Dedifferentiated amniotic fluid mesenchymal stem cell (primary cell): ENCODE results near the gene PLK1.
A peak's percentile ranks its signal among the peaks of the same experiment; 100 is the strongest.
"Not testable (repeated sequence)": the region's sequence is repeated elsewhere in the genome, so short reads cannot be mapped to it uniquely, and the experiment has no call there.

Experiments
- DNase-seq: peaks from one replicate; pipeline ENCODE4 v3.0.0-alpha.2; 2016; ENCODE audit errors: extremely low spot score

PLK1 gene

DNA sequence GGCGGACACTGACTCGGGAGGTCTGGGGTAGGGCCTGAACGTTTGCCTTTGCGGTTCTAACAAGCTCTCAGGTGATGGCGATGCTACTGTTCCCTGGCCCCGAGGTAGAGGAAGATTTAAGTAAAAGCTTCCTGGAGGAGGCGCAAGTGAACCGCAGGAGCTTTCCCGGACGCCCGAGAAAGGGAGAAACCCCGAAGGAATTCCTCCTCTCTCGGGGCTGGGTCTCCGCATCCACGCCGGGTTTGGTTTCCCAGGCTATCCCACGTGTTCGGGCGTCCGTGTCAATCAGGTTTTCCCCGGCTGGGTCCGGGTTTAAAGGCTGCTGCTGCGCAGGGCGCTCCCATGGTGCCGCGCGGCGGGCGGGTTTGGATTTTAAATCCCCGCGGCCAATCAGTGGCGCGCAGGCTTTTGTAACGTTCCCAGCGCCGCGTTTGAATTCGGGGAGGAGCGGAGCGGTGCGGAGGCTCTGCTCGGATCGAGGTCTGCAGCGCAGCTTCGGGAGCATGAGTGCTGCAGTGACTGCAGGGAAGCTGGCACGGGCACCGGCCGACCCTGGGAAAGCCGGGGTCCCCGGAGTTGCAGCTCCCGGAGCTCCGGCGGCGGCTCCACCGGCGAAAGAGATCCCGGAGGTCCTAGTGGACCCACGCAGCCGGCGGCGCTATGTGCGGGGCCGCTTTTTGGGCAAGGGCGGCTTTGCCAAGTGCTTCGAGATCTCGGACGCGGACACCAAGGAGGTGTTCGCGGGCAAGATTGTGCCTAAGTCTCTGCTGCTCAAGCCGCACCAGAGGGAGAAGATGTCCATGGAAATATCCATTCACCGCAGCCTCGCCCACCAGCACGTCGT, at the start of gene PLK1:
PLK1 (plus strand) TSS at position 460 of the 844 bp plus-strand sequence; CDS start at position 504, 44 bp downstream.
- peak; percentile 78 for DNase-seq

DNA sequence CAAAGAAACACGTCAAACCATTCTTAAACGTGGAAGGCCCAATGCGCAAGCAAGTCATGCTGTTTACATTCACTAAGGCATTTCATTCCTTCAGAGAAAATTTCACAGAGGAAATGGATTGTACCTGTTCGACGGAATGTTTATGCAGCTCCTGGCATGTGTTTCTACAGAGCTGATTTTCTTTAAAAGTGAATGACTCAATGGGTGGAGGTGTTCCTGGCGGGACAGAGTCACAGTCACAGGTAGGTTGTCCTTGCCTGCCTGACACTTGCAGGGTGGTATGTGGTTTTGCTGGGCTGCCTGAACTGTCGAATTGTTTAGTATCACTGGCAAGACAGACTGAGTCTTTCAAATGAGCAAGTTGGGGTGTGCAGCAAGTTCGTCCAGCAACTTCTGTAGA, 49.2 kb upstream of the PLK1 start:
- DNase-seq = no peak

- DNase-seq = not testable (repeated sequence)
Measured at GRCh38 chr16:23631874-23632273, 46.8 kb upstream of the PLK1 start.

GRCh38 chr16:23634461-23635036, 44.1 kb upstream of the PLK1 start:
- no peak for DNase-seq

GRCh38 chr16:23635958-23636357, 42.7 kb upstream of the PLK1 start:
- DNase-seq = no peak

- DNase-seq = no peak
Measured at GRCh38 chr16:23640615-23640930, 38.1 kb upstream of the PLK1 start.

GRCh38 chr16:23640931-23641765, 37.5 kb upstream of the PLK1 start, which contains the start of the genes DCTN5 and PALB2:
Gene DCTN5, plus strand, starts transcription at chr16:23641466. Its CDS starts 77 bp downstream, at chr16:23641543.
Gene PALB2, minus strand, starts transcription at chr16:23641310. Its CDS starts 153 bp downstream, at chr16:23641157.
- peak; percentile 96 for DNase-seq

GRCh38 chr16:23642246-23642774, 36.4 kb upstream of the PLK1 start:
- no peak for DNase-seq

GRCh38 chr16:23650674-23651416, 27.8 kb upstream of the PLK1 start:
- no peak for DNase-seq

GRCh38 chr16:23651943-23652468, 26.7 kb upstream of the PLK1 start:
- no peak for DNase-seq

GRCh38 chr16:23663918-23664317, 14.8 kb upstream of the PLK1 start:
- DNase-seq = no peak

GRCh38 chr16:23666571-23667354, 11.9 kb upstream of the PLK1 start:
- no peak for DNase-seq

DNA sequence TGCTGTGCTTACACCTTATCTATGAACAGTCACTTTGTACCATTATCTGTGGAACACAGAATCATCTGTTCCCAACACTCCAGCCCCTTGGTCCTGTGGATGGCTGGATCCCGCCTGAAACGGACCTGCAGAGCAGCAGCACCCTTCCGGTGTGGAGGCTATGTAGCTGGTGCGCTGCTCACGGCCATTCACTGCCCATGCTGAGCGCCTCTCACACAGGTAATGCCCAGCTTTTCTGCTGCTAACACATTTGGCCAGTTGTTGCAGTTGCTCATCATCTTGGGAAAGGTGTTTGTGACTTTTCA, 11.4 kb upstream of the PLK1 start:
- no peak for DNase-seq

GRCh38 chr16:23668225-23668624, 10.5 kb upstream of the PLK1 start:
- DNase-seq = no peak

DNA sequence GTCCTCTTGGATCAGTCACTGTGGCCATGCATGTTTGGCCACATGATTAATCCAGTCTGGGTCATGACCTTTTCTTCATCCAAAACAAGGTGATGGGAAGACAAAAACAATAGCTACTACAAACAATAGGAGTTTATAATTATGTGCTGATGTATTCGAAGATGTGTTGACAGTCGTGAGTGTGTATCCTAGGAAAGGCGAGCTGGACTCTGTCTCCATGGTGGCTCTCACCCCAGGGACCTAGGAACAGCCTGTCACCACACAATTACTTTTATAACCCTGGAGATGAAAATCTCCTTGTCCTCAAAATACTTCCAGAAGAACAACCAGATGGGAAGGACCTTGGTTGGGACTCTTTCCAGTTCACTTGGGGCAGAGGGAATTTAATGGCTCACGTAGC, 9.8 kb upstream of the PLK1 start:
- DNase-seq = no peak

DNA sequence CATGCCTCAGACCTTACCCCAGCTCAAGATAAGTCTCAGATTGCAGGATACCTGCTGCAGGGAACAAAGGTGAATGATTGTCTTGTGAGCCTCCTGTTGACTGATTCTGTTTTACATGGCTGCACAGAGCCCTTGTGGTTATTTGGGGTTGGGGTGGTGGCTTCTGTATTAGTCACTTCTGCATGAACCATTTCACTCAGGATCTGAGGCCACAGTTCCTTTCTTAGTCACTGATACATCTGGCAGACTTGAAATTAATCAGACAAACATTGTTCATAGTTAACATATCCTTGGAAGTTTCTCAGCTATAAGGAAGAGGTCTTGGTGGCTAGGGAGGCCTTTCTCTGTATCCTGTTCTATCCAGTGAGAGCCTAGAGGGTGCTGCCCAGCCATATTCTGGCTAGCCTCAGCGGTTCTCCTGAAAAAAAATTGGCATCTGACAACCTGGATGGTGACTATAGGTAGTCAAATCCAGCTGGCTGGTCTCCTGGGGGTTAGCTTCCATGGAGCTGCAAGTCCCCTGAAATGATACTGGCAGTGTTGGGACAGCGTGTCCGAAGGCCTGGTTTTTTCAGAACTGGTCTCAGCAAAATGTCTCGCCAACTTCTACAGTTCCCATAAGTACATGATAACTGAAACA, 8.4 kb upstream of the PLK1 start:
- no peak for DNase-seq

DNA sequence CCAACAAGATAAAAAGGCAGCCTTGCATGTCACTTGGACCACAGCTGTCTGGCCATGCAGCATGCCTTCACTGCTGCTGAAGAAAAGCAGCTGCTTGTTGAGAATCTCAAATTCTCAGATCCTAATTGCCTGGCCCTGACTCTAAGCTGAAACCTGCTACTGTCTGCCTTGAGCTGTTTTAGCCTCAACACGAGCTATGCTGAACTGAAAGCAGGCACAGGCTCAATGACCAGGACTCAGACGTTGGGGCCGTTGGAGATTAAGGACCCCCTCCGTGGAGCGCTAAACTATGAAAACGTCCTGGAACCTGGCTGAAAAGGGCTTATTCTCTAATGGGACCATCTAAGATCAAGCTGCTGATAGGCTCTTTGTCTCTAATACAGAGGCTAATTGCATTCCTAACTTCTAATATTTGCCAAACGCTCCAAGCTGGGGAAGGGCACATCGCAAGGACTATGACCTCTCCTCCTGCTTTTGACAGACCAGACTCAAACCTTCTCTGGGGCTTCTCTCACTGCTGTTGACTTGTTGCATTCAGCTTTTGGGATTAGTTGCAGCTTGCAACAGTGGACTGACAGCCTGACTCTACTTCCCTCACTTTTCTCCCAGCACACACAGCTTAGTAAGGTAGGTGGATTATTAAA, 4.6 kb upstream of the PLK1 start:
- DNase-seq = no peak

GRCh38 chr16:23676924-23677480, 1.7 kb upstream of the PLK1 start:
- DNase-seq = no peak

DNA sequence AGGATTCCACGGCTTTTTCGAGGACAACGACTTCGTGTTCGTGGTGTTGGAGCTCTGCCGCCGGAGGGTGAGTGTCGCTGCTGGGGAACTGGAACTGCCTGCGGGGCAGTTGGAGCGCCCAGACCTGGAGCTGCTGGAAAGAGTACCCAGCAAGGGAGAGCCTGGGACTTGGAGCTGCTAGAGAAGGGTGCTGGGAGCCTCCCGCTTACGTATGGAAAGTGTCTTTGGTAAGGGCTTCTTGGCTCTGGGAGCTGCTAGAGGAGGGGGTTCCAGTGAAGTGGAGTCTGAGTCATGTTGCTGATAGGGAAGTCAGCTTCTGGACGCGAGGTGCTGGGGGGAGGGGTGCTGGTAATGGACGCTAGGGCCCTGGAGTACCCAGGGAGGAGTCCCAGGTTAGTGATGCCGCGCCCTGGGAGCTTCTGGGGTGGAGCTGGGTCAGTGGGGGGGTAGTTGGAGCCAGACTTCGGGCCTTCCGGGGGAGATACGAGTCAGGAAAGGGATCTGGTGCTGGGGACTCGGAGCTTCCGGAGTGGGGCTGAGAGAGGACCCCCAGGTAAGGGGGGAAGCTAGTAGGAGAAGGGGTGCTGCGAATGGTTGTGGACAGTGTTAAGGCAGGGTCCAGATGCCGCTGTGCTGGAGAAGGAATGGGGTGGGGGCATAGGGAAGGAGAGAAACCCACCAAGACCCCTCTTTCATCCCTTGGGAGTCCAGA, 741 bp downstream of the PLK1 start:
- DNase-seq = no peak
